ENCODE data around the gene CPNE6. TPM values are rescaled to one million over a fixed set of nuclear protein-coding genes. Genes with fewer than 3 reads are reported as not detected.
"Not testable (repeated sequence)": the region's sequence is repeated elsewhere in the genome, so short reads cannot be mapped to it uniquely, and the experiment has no call there.

Gene CPNE6
- total RNA-seq, 1 experiment from 2014 or later: not detected

DNA sequence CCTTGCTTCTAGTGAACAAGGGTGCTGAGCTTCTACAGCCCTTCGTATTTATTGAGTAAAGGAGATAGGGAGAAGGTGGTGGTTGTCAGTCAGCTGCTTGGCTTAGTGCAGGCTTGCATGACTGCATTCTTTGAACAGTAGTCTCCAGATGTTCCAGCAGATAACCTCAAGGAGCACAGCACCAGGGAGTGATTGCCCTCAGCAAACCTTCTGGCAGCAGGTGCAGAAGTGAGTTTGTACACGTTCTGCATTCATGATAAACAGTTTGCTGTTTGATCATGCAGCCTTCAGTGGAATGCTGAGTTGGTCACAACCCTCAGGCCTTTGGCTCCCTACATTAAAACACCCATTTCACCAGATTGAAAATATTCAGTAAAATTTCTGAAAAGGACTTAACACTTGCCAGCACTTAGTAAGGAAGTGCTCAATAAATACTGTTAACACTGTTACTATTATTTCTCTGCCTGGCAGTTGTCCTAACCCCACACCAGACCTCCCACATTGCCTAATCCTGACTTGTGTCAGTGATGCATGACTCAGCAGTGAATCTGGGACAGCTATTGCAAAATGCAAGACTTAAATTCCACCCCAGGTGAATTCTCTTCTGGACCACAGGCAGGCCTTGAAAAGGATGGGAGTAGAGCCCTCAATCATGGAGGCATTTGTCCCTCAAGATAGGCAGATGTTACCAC, 38.5 kb upstream of the CPNE6 start:
- TF ChIP-seq EZH2 (IDR thresholded peaks at IDR 0.05; ENCODE audit: low read depth): no peak
- TF ChIP-seq, protein P1, sequence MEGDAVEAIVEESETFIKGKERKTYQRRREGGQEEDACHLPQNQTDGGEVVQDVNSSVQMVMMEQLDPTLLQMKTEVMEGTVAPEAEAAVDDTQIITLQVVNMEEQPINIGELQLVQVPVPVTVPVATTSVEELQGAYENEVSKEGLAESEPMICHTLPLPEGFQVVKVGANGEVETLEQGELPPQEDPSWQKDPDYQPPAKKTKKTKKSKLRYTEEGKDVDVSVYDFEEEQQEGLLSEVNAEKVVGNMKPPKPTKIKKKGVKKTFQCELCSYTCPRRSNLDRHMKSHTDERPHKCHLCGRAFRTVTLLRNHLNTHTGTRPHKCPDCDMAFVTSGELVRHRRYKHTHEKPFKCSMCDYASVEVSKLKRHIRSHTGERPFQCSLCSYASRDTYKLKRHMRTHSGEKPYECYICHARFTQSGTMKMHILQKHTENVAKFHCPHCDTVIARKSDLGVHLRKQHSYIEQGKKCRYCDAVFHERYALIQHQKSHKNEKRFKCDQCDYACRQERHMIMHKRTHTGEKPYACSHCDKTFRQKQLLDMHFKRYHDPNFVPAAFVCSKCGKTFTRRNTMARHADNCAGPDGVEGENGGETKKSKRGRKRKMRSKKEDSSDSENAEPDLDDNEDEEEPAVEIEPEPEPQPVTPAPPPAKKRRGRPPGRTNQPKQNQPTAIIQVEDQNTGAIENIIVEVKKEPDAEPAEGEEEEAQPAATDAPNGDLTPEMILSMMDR (conservative IDR thresholded peaks at IDR 0.05): no peak
- no peak overlapping the region for H3K27ac ChIP-seq
- H2AFZ ChIP-seq: no peak overlapping the region
- H3K4me2 ChIP-seq: no peak overlapping the region
- H3K4me3 ChIP-seq: no peak overlapping the region
- H3F3A ChIP-seq (ENCODE audit: insufficient read depth, low read depth): no peaks in the 10 kb centered on the region
- peak in 1 of 2 experiments; percentile 36 for DNase-seq
- ChIA-PET POLR2A (ENCODE audit: unreplicated experiment) (no interaction called here), CTCF (no interaction called here)
- H3K9me2 ChIP-seq (ENCODE audit: insufficient read depth): no peaks in the 10 kb centered on the region
- intact Hi-C loops (cut with micrococcal nuclease; ENCODE audit: unreplicated experiment): no loop called here
- peaks cover 4% of the 10 kb centered on the region; the same call in 1 of the 2 replicates for H3K4me1 ChIP-seq (replicated peaks; ENCODE audit: insufficient read depth)
- BruUV-seq (replicated peaks): no TSS peak
- H3K79me2 ChIP-seq (ENCODE audit: low read depth): no peaks in the 10 kb centered on the region
- no peaks in the 10 kb centered on the region for H4K20me1 ChIP-seq (ENCODE audit: insufficient read depth)
- H3K36me3 ChIP-seq (ENCODE audit: low read depth): no peaks in the 10 kb centered on the region
- 0 out of 2 replicates have a peak, but pooled peaks cover 1% of the 10 kb centered on the region for H3K27me3 ChIP-seq (ENCODE audit: insufficient read depth, low read depth)
- H3K9me3 ChIP-seq (ENCODE audit: insufficient read depth, low read depth): no peaks in the 10 kb centered on the region

DNA sequence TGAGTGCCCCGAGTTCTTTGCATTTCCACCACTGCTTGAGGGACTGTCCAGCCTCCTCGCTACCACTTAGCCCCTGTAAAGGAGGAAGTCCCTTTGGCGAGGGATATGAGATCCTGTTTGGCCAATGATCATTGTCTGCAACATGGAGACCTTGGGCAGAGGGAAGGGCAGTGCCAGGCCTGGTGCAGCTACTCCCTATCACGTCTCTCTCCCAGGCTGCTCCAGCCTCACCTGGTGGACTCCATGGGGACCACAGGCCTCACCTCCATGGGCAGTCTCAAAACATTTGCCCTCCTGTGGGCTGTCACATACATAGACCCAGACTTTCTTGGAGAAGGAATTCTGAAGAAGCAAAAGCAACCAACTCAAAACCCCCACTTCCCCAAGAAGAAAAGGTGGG, 35.6 kb upstream of the CPNE6 start:
- H3K36me3 ChIP-seq (ENCODE audit: low read depth); POLR2A ChIA-PET (ENCODE audit: unreplicated experiment); CTCF ChIA-PET; H2AFZ ChIP-seq; H3K4me1 ChIP-seq (replicated peaks; ENCODE audit: insufficient read depth); H3F3A ChIP-seq (ENCODE audit: insufficient read depth, low read depth); DNase-seq; H3K9me3 ChIP-seq (ENCODE audit: insufficient read depth, low read depth); H3K9me2 ChIP-seq (ENCODE audit: insufficient read depth); H3K79me2 ChIP-seq (ENCODE audit: low read depth); H3K27ac ChIP-seq; H3K27me3 ChIP-seq (ENCODE audit: insufficient read depth, low read depth); H4K20me1 ChIP-seq (ENCODE audit: insufficient read depth): not testable (repeated sequence)
- peak overlapping the region; percentile 62; the same call in 1 of the 2 replicates for H3K4me3 ChIP-seq
- intact Hi-C loops (cut with micrococcal nuclease; ENCODE audit: unreplicated experiment): loop anchor here (2.0 kb wide), 2 partner anchors 21 to 447 kb away; no protein-coding TSS in a partner anchor
- H3K4me2 ChIP-seq: peak overlapping the region; percentile 77
- TSS peak; percentile 39 for BruUV-seq (replicated peaks)

DNA sequence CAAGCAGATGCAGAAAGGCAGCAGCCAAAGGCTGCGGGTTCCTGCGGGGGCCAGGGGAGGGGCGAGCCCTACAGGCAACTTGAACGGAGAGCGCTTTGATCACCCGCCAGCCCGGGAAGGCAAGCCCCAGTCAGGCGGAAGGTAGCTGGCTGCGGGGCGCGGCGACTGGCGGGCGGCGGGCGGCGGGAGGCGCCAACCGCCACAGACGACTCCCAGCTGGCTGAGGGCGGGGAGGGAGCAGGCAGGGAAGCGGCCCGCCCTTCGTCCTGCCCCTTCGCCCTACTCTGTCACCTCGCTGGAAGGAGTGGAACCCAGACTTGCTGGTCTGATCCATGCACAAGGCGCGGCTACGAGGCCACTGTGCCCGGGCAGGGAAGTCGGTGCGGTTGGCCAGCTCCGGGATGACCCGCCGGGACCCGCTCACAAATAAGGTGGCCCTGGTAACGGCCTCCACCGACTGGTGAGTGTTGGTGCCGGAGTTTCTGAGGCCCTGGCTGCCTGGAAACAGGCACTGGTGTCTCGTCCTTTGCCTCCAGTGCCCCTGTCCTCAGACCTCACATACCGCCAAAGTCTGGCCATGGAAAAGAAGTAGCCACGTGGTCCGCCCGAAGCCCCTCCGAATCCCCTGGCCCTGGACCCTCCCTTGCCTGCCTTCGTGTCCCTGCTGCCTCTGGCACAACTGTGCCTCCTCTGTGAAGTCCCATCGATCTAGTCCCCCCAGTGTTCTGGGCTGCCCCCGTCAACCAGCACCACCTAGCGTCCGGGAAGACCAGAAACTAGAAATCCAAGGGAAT, 35.0 kb upstream of the CPNE6 start:
- H3K36me3 ChIP-seq (ENCODE audit: low read depth): no peaks in the 10 kb centered on the region
- no peaks in the 10 kb centered on the region for H3K79me2 ChIP-seq (ENCODE audit: low read depth)
- no peaks in the 10 kb centered on the region for H3K9me2 ChIP-seq (ENCODE audit: insufficient read depth)
- peaks cover 4% of the 10 kb centered on the region; the same call in 1 of the 2 replicates for H3K4me1 ChIP-seq (replicated peaks; ENCODE audit: insufficient read depth)
- H3K4me3 ChIP-seq: peak overlapping the region; percentile 62
- BruUV-seq (replicated peaks): no TSS peak
- ChIA-PET POLR2A (ENCODE audit: unreplicated experiment) (no interaction called here), CTCF (interaction anchor here (0.6 kb wide), 1 partner anchor 210 kb away, joined by 3 read pairs; no protein-coding TSS in a partner anchor)
- H3K27ac ChIP-seq: no peak overlapping the region
- no peaks in the 10 kb centered on the region for H3F3A ChIP-seq (ENCODE audit: insufficient read depth, low read depth)
- DNase-seq: peak; percentile 38 to 72
- intact Hi-C loops (cut with micrococcal nuclease; ENCODE audit: unreplicated experiment): loop anchor here (2.0 kb wide), 2 partner anchors 22 to 448 kb away; no protein-coding TSS in a partner anchor
- no peak for TF ChIP-seq EZH2 (IDR thresholded peaks at IDR 0.05; ENCODE audit: low read depth)
- TF ChIP-seq, protein P1 (conservative IDR thresholded peaks at IDR 0.05): peak; percentile 75
- H2AFZ ChIP-seq: peak overlapping the region; percentile 78
- no peaks in the 10 kb centered on the region for H3K27me3 ChIP-seq (ENCODE audit: insufficient read depth, low read depth)
- H3K4me2 ChIP-seq: peak overlapping the region; percentile 77
- H3K9me3 ChIP-seq (ENCODE audit: insufficient read depth, low read depth): no peaks in the 10 kb centered on the region
- H4K20me1 ChIP-seq (ENCODE audit: insufficient read depth): no peaks in the 10 kb centered on the region

DNA sequence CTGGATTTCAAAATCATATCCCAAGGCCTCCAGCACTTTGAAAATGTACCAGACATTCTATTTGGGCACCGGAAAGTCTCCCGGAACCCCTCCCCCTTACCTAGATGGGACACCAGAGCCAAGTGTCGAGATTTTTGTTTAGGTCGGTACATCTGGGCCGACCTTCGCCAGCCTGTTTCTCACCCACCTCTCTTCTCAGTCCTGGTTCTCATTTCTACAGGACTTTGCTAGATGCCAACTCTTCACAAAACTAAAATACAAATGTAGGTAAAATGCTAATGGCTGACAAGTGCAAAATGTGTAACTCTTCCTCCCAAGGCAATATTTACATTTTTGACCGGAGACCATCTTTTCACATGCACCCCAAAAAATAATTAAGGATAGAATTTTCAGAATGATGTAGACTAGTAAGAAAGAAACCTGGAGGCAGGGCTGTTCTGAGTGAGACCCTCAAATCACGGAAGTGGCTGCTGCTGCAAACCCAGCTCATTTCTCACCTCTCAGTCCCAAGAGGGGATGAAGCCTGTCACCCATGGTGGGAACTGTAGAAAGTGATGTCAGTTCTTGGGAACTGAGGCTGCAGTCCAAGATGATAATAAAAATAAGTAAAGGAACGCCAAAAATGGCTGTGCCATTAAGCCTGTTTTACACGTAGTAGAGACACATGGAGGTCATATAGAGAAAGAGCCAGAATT, 34.3 kb upstream of the CPNE6 start:
- POLR2A ChIA-PET (ENCODE audit: unreplicated experiment); BruUV-seq (replicated peaks); DNase-seq; H3K4me1 ChIP-seq (replicated peaks; ENCODE audit: insufficient read depth); H3K79me2 ChIP-seq (ENCODE audit: low read depth); H3K9me3 ChIP-seq (ENCODE audit: insufficient read depth, low read depth); H3F3A ChIP-seq (ENCODE audit: insufficient read depth, low read depth); H3K27me3 ChIP-seq (ENCODE audit: insufficient read depth, low read depth); H4K20me1 ChIP-seq (ENCODE audit: insufficient read depth); H3K9me2 ChIP-seq (ENCODE audit: insufficient read depth); H3K36me3 ChIP-seq (ENCODE audit: low read depth); H3K27ac ChIP-seq: not testable (repeated sequence)
- Histone ChIP-seq H3K4me2 (peak overlapping the region; percentile 77), H3K4me3 (peak overlapping the region; percentile 62), H2AFZ (peak overlapping the region; percentile 78; the same call in 1 of the 2 replicates)
- intact Hi-C loops (cut with micrococcal nuclease; ENCODE audit: unreplicated experiment): loop anchor here (2.0 kb wide), 2 partner anchors 22 to 448 kb away; no protein-coding TSS in a partner anchor
- CTCF ChIA-PET: interaction anchor here (0.6 kb wide), 1 partner anchor 209 kb away, joined by 3 read pairs; no protein-coding TSS in a partner anchor
